Stomach (tissue), 4 donors: ENCODE data around the gene SIK2.

Experiments used
- EP300 ChIP-seq: sonication (generic); formaldehyde crosslinking; IDR thresholded peaks from one replicate; pipeline ENCODE4 v1.6.1; 2017; ENCODE audit warnings: antibody characterized with exemption
- TF ChIP-seq, protein P1 (sequence below), 7 experiments: fragments of 450-650 bp in 4 of 7; fragments of 200-600 bp in 3 of 7; sonication (generic) in 3 of 7; IDR thresholded peaks; one replicate each; pipeline ENCODE4 v1.5.1; 2016 to 2019; ENCODE audit warnings: antibody characterized with exemption in 7 of 7, control low read depth in 2 of 7, mild to moderate bottlenecking in 1 of 7

DNA sequence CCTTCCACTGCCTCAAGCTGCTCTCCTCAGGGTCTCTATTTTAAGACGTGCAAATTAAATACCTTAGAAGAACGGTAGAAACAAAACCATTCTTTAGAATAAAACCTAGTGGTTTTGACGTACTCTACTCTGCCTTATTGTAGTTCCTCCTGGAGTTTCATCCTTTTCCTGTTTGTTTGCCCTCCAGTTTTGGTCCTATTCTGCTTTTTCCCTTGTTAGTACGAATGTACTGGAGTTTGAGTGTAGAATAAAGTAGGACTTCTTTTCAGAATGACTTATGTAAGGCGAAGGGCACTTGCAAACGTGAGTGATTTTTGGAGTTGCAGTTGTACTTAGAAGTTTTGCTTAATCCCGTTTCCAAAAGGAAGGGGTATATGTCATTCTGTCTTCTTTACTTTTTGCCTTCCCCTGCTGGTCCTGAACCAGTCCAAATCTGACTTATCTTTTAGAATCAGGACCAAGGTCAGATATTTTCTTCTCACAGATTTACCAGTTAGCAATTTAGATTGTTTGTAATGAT lies 1.4 kb downstream of the SIK2 start:
- TF ChIP-seq, protein P1, sequence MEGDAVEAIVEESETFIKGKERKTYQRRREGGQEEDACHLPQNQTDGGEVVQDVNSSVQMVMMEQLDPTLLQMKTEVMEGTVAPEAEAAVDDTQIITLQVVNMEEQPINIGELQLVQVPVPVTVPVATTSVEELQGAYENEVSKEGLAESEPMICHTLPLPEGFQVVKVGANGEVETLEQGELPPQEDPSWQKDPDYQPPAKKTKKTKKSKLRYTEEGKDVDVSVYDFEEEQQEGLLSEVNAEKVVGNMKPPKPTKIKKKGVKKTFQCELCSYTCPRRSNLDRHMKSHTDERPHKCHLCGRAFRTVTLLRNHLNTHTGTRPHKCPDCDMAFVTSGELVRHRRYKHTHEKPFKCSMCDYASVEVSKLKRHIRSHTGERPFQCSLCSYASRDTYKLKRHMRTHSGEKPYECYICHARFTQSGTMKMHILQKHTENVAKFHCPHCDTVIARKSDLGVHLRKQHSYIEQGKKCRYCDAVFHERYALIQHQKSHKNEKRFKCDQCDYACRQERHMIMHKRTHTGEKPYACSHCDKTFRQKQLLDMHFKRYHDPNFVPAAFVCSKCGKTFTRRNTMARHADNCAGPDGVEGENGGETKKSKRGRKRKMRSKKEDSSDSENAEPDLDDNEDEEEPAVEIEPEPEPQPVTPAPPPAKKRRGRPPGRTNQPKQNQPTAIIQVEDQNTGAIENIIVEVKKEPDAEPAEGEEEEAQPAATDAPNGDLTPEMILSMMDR (IDR thresholded peaks at IDR 0.05): no peak
- no peak for TF ChIP-seq EP300
